GM21381 (cell line): ENCODE results near the gene L3MBTL4.

ENCODE experiments used
- ATAC-seq: cut with Tn5 transposase; IDR thresholded peaks from one replicate; pipeline ENCODE4 v1.9.1; 2021; ENCODE audit warnings: mild to moderate bottlenecking, moderate library complexity; ENCODE audit not compliant: unreplicated experiment

L3MBTL4 gene

GRCh38 chr18:6367208-6367607 lies 47.5 kb downstream of the L3MBTL4 start:
- ATAC-seq: no peak

- no peak for ATAC-seq
Measured at GRCh38 chr18:6366776-6367175, 47.9 kb downstream of the L3MBTL4 start.

- no peak for ATAC-seq
Measured at GRCh38 chr18:6365385-6365784, 49.3 kb downstream of the L3MBTL4 start.

- peak; percentile 54 for ATAC-seq
Measured at GRCh38 chr18:6363216-6363615, 51.5 kb downstream of the L3MBTL4 start.

- no peak for ATAC-seq
Measured at GRCh38 chr18:6362559-6363129, 52.1 kb downstream of the L3MBTL4 start.

- ATAC-seq: no peak
Measured at GRCh38 chr18:6357668-6358067, 57.0 kb downstream of the L3MBTL4 start.

GRCh38 chr18:6355789-6356589 lies 58.7 kb downstream of the L3MBTL4 start:
- ATAC-seq: no peak

GRCh38 chr18:6352275-6352674 lies 62.4 kb downstream of the L3MBTL4 start:
- ATAC-seq: no peak

- no peak for ATAC-seq
Measured at GRCh38 chr18:6342990-6343389, 71.7 kb downstream of the L3MBTL4 start.

- no peak for ATAC-seq
Measured at GRCh38 chr18:6341709-6342108, 73.0 kb downstream of the L3MBTL4 start.

GRCh38 chr18:6341303-6341702 lies 73.4 kb downstream of the L3MBTL4 start:
- ATAC-seq: no peak

- ATAC-seq: no peak
Measured at GRCh38 chr18:6340121-6340520, 74.6 kb downstream of the L3MBTL4 start.

GRCh38 chr18:6336239-6336638 lies 78.5 kb downstream of the L3MBTL4 start:
- no peak for ATAC-seq

- ATAC-seq: no peak
Measured at GRCh38 chr18:6333981-6334380, 80.7 kb downstream of the L3MBTL4 start.

- ATAC-seq: no peak
Measured at GRCh38 chr18:6331872-6332271, 82.8 kb downstream of the L3MBTL4 start.

- no peak for ATAC-seq
Measured at GRCh38 chr18:6330786-6331185, 83.9 kb downstream of the L3MBTL4 start.

GRCh38 chr18:6328621-6329010 lies 86.1 kb downstream of the L3MBTL4 start:
- no peak for ATAC-seq

- no peak for ATAC-seq
Measured at GRCh38 chr18:6327895-6328620, 86.7 kb downstream of the L3MBTL4 start.

- no peak for ATAC-seq
Measured at GRCh38 chr18:6327485-6327884, 87.2 kb downstream of the L3MBTL4 start.

GRCh38 chr18:6326566-6326965 lies 88.1 kb downstream of the L3MBTL4 start:
- ATAC-seq: no peak

- ATAC-seq: no peak
Measured at GRCh38 chr18:6323319-6323889, 91.3 kb downstream of the L3MBTL4 start.
